HL-60 (cell line): ENCODE measurements around the gene KLK1.

Experiments
- GABPA ChIP-seq: IDR thresholded peaks from 2 replicates; pipeline ENCODE4 v1.6.1; 2012; ENCODE audit warnings: low read depth
- POLR2AphosphoS5 ChIP-seq: IDR thresholded peaks from 2 replicates; pipeline ENCODE4 v1.6.1; 2012; ENCODE audit warnings: low read depth
- TF ChIP-seq, protein P1 (sequence below): IDR thresholded peaks from one replicate; pipeline ENCODE4 v1.5.1; 2011; ENCODE audit warnings: low read length, control low read depth, inconsistent platforms; ENCODE audit not compliant: insufficient read depth
- TF ChIP-seq, protein P2 (sequence below): IDR thresholded peaks from 2 replicates; pipeline ENCODE4 v1.6.1; 2012; ENCODE audit warnings: low read depth; ENCODE audit not compliant: insufficient replicate concordance

DNA sequence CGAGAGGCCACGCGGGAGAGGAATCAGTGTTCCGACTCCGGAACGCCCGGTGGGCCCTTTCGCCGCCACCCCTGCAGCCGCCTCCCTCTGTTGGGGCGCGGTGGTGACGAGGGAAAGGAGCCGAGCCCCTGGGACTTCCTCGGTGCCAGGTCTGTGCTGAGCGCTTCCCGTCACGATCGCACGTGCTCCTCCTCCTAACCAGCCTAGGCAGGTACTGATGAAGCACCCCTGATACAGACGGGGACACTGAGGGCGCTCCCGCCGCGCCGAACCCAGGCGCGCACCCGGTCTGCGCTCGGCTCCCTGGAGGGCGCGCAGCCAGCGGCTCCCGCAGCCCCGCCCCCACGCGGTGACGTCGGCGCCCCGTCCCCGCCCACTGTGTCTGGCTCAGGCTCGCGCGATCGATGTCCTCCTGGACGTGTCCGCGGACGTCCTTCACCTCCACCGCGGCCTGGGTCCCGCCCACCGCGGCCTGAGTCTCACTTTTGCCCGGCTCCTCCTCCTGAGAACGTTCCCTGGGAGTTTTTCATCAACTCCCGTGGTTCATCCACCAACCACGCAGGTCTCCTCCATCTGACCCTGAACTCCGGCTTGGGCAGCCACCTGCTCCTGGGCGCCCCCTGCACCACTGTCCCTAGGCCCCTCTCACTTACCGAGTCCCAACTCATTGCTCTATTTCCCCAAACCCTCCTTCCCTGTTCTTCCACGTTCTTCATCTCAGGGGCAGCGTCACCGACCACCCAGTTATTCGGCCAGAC is 12.4 kb upstream of the KLK1 start:
- no peak for TF ChIP-seq GABPA
- TF ChIP-seq, protein P1, sequence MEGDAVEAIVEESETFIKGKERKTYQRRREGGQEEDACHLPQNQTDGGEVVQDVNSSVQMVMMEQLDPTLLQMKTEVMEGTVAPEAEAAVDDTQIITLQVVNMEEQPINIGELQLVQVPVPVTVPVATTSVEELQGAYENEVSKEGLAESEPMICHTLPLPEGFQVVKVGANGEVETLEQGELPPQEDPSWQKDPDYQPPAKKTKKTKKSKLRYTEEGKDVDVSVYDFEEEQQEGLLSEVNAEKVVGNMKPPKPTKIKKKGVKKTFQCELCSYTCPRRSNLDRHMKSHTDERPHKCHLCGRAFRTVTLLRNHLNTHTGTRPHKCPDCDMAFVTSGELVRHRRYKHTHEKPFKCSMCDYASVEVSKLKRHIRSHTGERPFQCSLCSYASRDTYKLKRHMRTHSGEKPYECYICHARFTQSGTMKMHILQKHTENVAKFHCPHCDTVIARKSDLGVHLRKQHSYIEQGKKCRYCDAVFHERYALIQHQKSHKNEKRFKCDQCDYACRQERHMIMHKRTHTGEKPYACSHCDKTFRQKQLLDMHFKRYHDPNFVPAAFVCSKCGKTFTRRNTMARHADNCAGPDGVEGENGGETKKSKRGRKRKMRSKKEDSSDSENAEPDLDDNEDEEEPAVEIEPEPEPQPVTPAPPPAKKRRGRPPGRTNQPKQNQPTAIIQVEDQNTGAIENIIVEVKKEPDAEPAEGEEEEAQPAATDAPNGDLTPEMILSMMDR = no peak
- TF ChIP-seq, protein P2, sequence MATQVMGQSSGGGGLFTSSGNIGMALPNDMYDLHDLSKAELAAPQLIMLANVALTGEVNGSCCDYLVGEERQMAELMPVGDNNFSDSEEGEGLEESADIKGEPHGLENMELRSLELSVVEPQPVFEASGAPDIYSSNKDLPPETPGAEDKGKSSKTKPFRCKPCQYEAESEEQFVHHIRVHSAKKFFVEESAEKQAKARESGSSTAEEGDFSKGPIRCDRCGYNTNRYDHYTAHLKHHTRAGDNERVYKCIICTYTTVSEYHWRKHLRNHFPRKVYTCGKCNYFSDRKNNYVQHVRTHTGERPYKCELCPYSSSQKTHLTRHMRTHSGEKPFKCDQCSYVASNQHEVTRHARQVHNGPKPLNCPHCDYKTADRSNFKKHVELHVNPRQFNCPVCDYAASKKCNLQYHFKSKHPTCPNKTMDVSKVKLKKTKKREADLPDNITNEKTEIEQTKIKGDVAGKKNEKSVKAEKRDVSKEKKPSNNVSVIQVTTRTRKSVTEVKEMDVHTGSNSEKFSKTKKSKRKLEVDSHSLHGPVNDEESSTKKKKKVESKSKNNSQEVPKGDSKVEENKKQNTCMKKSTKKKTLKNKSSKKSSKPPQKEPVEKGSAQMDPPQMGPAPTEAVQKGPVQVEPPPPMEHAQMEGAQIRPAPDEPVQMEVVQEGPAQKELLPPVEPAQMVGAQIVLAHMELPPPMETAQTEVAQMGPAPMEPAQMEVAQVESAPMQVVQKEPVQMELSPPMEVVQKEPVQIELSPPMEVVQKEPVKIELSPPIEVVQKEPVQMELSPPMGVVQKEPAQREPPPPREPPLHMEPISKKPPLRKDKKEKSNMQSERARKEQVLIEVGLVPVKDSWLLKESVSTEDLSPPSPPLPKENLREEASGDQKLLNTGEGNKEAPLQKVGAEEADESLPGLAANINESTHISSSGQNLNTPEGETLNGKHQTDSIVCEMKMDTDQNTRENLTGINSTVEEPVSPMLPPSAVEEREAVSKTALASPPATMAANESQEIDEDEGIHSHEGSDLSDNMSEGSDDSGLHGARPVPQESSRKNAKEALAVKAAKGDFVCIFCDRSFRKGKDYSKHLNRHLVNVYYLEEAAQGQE = no peak
- no peak for TF ChIP-seq POLR2AphosphoS5
